Measurements from ENCODE around the gene MMP27.

Gene MMP27

GRCh38 chr11:102680945-102681344 lies 24.6 kb downstream of the MMP27 start:
- peak; percentile 11 for DNase-seq (ENCODE audit: low read depth)
- TF ChIP-seq CTCF (IDR thresholded peaks at IDR 0.05; ENCODE audit: control insufficient read depth, insufficient read depth, low read depth, low read length, missing control alignments): no peak
- no peak overlapping the region for H3K4me3 ChIP-seq (ENCODE audit: control insufficient read depth, low read depth, low read length)

- no peak for TF ChIP-seq CTCF (IDR thresholded peaks at IDR 0.05; ENCODE audit: control insufficient read depth, insufficient read depth, low read depth, low read length, missing control alignments)
- DNase-seq (ENCODE audit: low read depth): no peak
These were observed 27.5 kb downstream of the MMP27 start for GRCh38 chr11:102678022-102678421.

DNA sequence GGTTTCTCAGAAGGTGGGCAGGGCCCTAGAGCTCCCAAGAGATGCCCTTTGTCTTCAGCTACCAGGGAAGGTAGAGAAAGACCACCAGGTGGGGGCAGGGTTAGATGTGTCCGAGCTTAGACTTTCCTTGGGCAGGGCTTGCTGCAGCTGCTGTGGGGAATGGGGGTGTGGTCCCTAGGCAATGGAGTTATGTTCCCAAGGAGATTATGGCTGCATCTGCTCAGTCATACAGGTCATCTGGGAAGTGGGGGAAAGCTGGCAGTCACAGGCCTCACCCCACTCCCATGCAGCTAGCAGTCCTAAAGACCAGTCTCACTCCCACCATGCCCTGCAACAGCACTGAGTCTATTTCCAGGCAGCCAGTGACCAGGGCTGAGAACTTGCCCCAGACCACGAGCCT lies 29.5 kb downstream of the MMP27 start:
- no peak for TF ChIP-seq CTCF (IDR thresholded peaks at IDR 0.05; ENCODE audit: control insufficient read depth, insufficient read depth, low read depth, low read length, missing control alignments)
- no peak overlapping the region for H3K4me3 ChIP-seq (ENCODE audit: control insufficient read depth, low read depth, low read length)
- no peak for DNase-seq (ENCODE audit: low read depth)

More at GRCh38 chr11:102678022-102678421, 27.5 kb downstream of the MMP27 start:
- H3K4me3 ChIP-seq (ENCODE audit: control insufficient read depth, low read depth, low read length): no peak overlapping the region

GRCh38 chr11:102669664-102670063 lies 35.9 kb downstream of the MMP27 start:
- no peak for DNase-seq (ENCODE audit: low read depth)
- no peak overlapping the region for H3K4me3 ChIP-seq (ENCODE audit: control insufficient read depth, low read depth, low read length)
- TF ChIP-seq CTCF (IDR thresholded peaks at IDR 0.05; ENCODE audit: control insufficient read depth, insufficient read depth, low read depth, low read length, missing control alignments): no peak

GRCh38 chr11:102666331-102666957 lies 39.1 kb downstream of the MMP27 start:
- peak; percentile 8 for DNase-seq (ENCODE audit: low read depth)
- TF ChIP-seq CTCF (IDR thresholded peaks at IDR 0.05; ENCODE audit: control insufficient read depth, insufficient read depth, low read depth, low read length, missing control alignments): peak; percentile 80
- no peak overlapping the region for H3K4me3 ChIP-seq (ENCODE audit: control insufficient read depth, low read depth, low read length)

- DNase-seq (ENCODE audit: low read depth): no peak
- peak; percentile 46 for TF ChIP-seq CTCF (IDR thresholded peaks at IDR 0.05; ENCODE audit: control insufficient read depth, insufficient read depth, low read depth, low read length, missing control alignments)
- H3K4me3 ChIP-seq (ENCODE audit: control insufficient read depth, low read depth, low read length): no peak overlapping the region
These were observed 41.4 kb downstream of the MMP27 start for GRCh38 chr11:102664001-102664752.
